Hepatocyte (in vitro differentiated cells): Measurements from ENCODE around the gene RAPGEFL1.

Experiments
- EZH2 ChIP-seq: fragments of 200-600 bp; sonication (generic); IDR thresholded peaks from 2 replicates; pipeline ENCODE4 v1.6.1; 2016; ENCODE audit warnings: antibody characterized with exemption, mild to moderate bottlenecking, borderline replicate concordance
- TF ChIP-seq, protein P1 (sequence below): fragments of 200-600 bp; sonication (generic); IDR thresholded peaks from 2 replicates; pipeline ENCODE4 v1.5.1; 2016; ENCODE audit warnings: antibody characterized with exemption, mild to moderate bottlenecking; ENCODE audit not compliant: poor library complexity

DNA sequence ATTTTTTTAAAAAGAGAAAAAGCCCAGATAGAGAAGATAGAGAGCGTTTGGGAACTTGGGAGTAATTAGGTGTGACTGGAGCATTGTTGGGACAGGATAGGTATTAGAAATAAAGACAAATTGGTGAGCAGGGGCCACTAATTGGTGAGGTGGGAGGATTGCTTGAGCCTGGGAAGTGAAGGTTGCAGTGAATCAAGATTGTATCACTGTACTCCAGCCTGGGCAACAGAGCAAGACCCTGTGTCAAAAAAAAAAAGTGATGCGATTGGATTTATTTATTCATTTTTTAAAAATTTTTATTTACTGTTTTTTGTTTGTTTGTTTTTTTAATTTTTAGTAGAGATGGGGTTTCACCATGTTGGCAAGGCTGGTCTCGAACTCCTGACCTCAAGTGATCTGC, 31.8 kb upstream of the RAPGEFL1 start:
- TF ChIP-seq, protein P1, sequence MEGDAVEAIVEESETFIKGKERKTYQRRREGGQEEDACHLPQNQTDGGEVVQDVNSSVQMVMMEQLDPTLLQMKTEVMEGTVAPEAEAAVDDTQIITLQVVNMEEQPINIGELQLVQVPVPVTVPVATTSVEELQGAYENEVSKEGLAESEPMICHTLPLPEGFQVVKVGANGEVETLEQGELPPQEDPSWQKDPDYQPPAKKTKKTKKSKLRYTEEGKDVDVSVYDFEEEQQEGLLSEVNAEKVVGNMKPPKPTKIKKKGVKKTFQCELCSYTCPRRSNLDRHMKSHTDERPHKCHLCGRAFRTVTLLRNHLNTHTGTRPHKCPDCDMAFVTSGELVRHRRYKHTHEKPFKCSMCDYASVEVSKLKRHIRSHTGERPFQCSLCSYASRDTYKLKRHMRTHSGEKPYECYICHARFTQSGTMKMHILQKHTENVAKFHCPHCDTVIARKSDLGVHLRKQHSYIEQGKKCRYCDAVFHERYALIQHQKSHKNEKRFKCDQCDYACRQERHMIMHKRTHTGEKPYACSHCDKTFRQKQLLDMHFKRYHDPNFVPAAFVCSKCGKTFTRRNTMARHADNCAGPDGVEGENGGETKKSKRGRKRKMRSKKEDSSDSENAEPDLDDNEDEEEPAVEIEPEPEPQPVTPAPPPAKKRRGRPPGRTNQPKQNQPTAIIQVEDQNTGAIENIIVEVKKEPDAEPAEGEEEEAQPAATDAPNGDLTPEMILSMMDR = no peak
- no peak for TF ChIP-seq EZH2
